HCT116 (cell line): ENCODE results near the gene CHERP.

Source experiments
- EGR1 ChIP-seq: IDR thresholded peaks from 2 replicates; pipeline ENCODE4 v1.6.1; 2012; ENCODE audit warnings: low read depth
- EZH2 ChIP-seq: fragments of 200-600 bp; sonication (generic); IDR thresholded peaks from 2 replicates; pipeline ENCODE4 v1.6.1; 2017; ENCODE audit warnings: antibody characterized with exemption, mixed run types
- EZH2phosphoT487 ChIP-seq: fragments of 200-600 bp; IDR thresholded peaks from 2 replicates; pipeline ENCODE4 v1.6.1; 2018; ENCODE audit warnings: antibody characterized with exemption, borderline replicate concordance
- POLR2A ChIP-seq: IDR thresholded peaks from 2 replicates; pipeline ENCODE4 v1.7.0; 2011; ENCODE audit warnings: borderline replicate concordance; ENCODE audit not compliant: insufficient read depth, insufficient read length; ENCODE audit errors: extremely low read depth
- REST ChIP-seq: IDR thresholded peaks from 2 replicates; pipeline ENCODE4 v1.6.1; 2012; ENCODE audit warnings: low read depth
- YY1 ChIP-seq: IDR thresholded peaks from 2 replicates; pipeline ENCODE4 v1.6.1; 2011; ENCODE audit warnings: low read length, low read depth, moderate library complexity, mild to moderate bottlenecking; ENCODE audit not compliant: insufficient replicate concordance; ENCODE audit errors: extremely low read depth
- ZBTB33 ChIP-seq: IDR thresholded peaks from 2 replicates; pipeline ENCODE4 v1.6.1; 2011; ENCODE audit warnings: mild to moderate bottlenecking, low read length, moderate library complexity; ENCODE audit not compliant: insufficient replicate concordance; ENCODE audit errors: extremely low read depth
- ZNF274 ChIP-seq: fragments of 200-500 bp; sonication (Bioruptor generic); IDR thresholded peaks from 2 replicates; pipeline ENCODE4 v1.6.1; 2014; ENCODE audit warnings: mild to moderate bottlenecking, low read depth, low read length, inconsistent platforms
- TF ChIP-seq, protein P1 (sequence below), 3 experiments: fragments of 200-600 bp in 1 of 3; sonication (generic) in 1 of 3; IDR thresholded peaks in 2 of 3; conservative IDR thresholded peaks in 1 of 3; 2 replicates each; pipeline ENCODE4 v1.5.1; 2012 to 2017; ENCODE audit warnings: low read depth in 2 of 3, low read length in 2 of 3, antibody characterized with exemption in 1 of 3, borderline replicate concordance in 1 of 3, control low read depth in 1 of 3, mild to moderate bottlenecking in 1 of 3, mixed read lengths in 1 of 3, mixed run types in 1 of 3, moderate library complexity in 1 of 3; ENCODE audit not compliant: insufficient read depth in 1 of 3

DNA sequence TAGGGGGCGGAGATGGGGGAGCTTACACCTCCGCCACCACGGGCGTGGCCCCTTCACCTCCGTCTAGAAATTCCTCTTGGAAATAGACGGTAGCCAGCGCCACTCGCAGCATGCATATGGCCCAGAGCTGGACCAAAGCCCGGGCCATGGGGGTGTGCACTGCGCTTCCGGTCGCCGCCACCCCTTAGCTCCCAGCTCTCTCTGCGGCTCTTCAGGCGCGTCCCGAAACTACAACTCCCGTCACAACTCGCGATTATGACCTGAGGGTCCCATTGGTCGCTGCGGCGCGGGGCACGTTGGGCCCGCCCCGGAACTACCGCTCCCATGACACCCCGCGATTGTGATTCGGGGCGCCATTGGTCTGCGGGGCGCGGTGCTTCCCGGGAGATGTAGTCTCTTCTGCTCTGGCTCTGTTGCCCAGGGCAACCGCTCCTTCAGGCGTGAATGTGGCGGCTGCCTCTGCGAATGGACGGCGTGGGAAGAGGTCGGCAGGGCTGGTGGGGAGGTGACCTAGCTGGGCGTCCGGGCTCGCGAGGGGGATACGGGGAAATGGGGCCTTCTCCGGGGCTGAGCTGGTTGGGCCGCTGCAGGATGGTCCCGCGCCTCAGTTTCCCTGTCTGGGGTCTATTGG is 46.1 kb downstream of the CHERP start, which contains the start of the genes C19orf44 and CALR3:
- TF ChIP-seq, protein P1, sequence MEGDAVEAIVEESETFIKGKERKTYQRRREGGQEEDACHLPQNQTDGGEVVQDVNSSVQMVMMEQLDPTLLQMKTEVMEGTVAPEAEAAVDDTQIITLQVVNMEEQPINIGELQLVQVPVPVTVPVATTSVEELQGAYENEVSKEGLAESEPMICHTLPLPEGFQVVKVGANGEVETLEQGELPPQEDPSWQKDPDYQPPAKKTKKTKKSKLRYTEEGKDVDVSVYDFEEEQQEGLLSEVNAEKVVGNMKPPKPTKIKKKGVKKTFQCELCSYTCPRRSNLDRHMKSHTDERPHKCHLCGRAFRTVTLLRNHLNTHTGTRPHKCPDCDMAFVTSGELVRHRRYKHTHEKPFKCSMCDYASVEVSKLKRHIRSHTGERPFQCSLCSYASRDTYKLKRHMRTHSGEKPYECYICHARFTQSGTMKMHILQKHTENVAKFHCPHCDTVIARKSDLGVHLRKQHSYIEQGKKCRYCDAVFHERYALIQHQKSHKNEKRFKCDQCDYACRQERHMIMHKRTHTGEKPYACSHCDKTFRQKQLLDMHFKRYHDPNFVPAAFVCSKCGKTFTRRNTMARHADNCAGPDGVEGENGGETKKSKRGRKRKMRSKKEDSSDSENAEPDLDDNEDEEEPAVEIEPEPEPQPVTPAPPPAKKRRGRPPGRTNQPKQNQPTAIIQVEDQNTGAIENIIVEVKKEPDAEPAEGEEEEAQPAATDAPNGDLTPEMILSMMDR (IDR thresholded peaks at IDR 0.05 in 2 of 3, conservative IDR thresholded peaks at IDR 0.05 in 1 of 3; ENCODE audit: borderline replicate concordance in 1 of 3, insufficient read depth in 1 of 3, low read depth in 2 of 3, low read length in 2 of 3) = no peak
- TF ChIP-seq EZH2 (no peak), EZH2phosphoT487 (no peak), EGR1 (no peak), ZNF274 (no peak), ZBTB33 (no peak), REST (no peak), YY1 (peak; percentile 76), POLR2A (peak; percentile 32)
